Measurements from ENCODE around the gene FIGNL2. TPM values are rescaled to one million over a fixed set of nuclear protein-coding genes. Genes with fewer than 3 reads are reported as not detected.
A peak's percentile ranks its signal among the peaks of the same experiment; 100 is the strongest.

FIGNL2 gene
- total and polyA plus RNA-seq, 2 experiments from 2014 or later: 0.13 to 0.32 TPM

GRCh38 chr12:51777457-51777856 lies 71.1 kb downstream of the FIGNL2 start:
- no peak for DNase-seq
- no peak for TF ChIP-seq EZH2 (IDR thresholded peaks at IDR 0.05; ENCODE audit: insufficient read depth, poor library complexity, severe bottlenecking)
- TF ChIP-seq EZH2phosphoT487 (IDR thresholded peaks at IDR 0.05; ENCODE audit: insufficient read depth, low read depth): no peak
- 69 to 75% methylated on average over 2 of the region's 2 CpGs for WGBS, 2 experiments (ENCODE audit: low coverage in 1 of 2, low lambda C conversion rate in 2 of 2, missing lambda C conversion rate in 2 of 2)
- H3K27ac ChIP-seq: no peak overlapping the region
- no peaks in the 10 kb centered on the region for H3K9me2 ChIP-seq (ENCODE audit: insufficient read depth)
- H3K9me3 ChIP-seq (ENCODE audit: low read depth): no peaks in the 10 kb centered on the region
- H3K4me1 ChIP-seq (ENCODE audit: insufficient read depth): peaks cover 17% of the 10 kb centered on the region
- in situ Hi-C loops (cut with MboI): no loop called here
- no peak overlapping the region for H3K4me3 ChIP-seq
- H3F3A ChIP-seq (ENCODE audit: insufficient read depth): peaks cover 10% of the 10 kb centered on the region; the same call in 1 of the 2 replicates
- peaks cover 33% of the 10 kb centered on the region for H3K36me3 ChIP-seq (ENCODE audit: low read depth)
- no peaks in the 10 kb centered on the region for H3K79me2 ChIP-seq (ENCODE audit: insufficient read depth)
- H3K9ac ChIP-seq: no peak overlapping the region
- H2AFZ ChIP-seq: no peak overlapping the region
- no peak overlapping the region for H3K4me2 ChIP-seq (ENCODE audit: unreplicated experiment)
- no peaks in the 10 kb centered on the region for H4K20me1 ChIP-seq (ENCODE audit: insufficient read depth)
- H3K27me3 ChIP-seq (replicated peaks; ENCODE audit: insufficient read depth): no peaks in the 10 kb centered on the region

DNA sequence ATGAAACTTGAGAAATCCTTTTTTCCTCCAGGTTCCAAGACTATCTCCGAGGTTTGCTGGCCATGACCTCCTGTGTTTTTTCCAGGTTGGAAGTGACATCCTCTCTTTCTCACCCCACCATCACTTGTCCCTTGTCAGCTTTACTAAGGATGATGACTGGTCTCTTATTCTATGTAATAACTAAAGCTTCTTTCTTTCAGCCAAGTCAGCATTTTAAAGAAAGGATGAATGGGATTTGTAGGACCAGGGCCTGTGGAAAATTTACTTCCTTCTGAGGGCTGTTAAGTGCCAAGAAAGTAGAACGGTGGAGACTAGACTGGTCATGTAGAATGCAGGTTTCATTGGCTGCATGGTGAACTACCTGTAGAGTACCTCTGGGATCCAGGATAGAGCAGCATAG lies 73.6 kb downstream of the FIGNL2 start:
- no peak overlapping the region for H2AFZ ChIP-seq
- H3K9ac ChIP-seq: no peak overlapping the region
- no peaks in the 10 kb centered on the region for H3K9me3 ChIP-seq (ENCODE audit: low read depth)
- H4K20me1 ChIP-seq (ENCODE audit: insufficient read depth): no peaks in the 10 kb centered on the region
- TF ChIP-seq EZH2phosphoT487 (IDR thresholded peaks at IDR 0.05; ENCODE audit: insufficient read depth, low read depth) (no peak), EZH2 (IDR thresholded peaks at IDR 0.05; ENCODE audit: insufficient read depth, poor library complexity, severe bottlenecking) (no peak)
- H3K4me2 ChIP-seq (ENCODE audit: unreplicated experiment): no peak overlapping the region
- DNase-seq: no peak
- peaks cover 30% of the 10 kb centered on the region for H3K4me1 ChIP-seq (ENCODE audit: insufficient read depth)
- H3K27me3 ChIP-seq (replicated peaks; ENCODE audit: insufficient read depth): no peaks in the 10 kb centered on the region
- WGBS, 2 experiments (ENCODE audit: low coverage in 1 of 2, low lambda C conversion rate in 2 of 2, missing lambda C conversion rate in 2 of 2): 84 to 92% methylated on average over 2 of the region's 2 CpGs
- no peak overlapping the region for H3K27ac ChIP-seq
- H3K79me2 ChIP-seq (ENCODE audit: insufficient read depth): no peaks in the 10 kb centered on the region
- H3K36me3 ChIP-seq (ENCODE audit: low read depth): peaks cover 23% of the 10 kb centered on the region
- peaks cover 25% of the 10 kb centered on the region; the same call in 1 of the 2 replicates for H3F3A ChIP-seq (ENCODE audit: insufficient read depth)
- no peaks in the 10 kb centered on the region for H3K9me2 ChIP-seq (ENCODE audit: insufficient read depth)
- in situ Hi-C loops (cut with MboI): no loop called here
- H3K4me3 ChIP-seq: no peak overlapping the region

- in situ Hi-C loops (cut with MboI): no loop called here
- WGBS, 2 experiments (ENCODE audit: low coverage in 1 of 2, low lambda C conversion rate in 2 of 2, missing lambda C conversion rate in 2 of 2): 93 to 98% methylated on average over 2 of the region's 2 CpGs
- peak overlapping the region; percentile 64 for H3K27ac ChIP-seq
- no peak overlapping the region for H3K4me3 ChIP-seq
- H3F3A ChIP-seq (ENCODE audit: insufficient read depth): peaks cover 29% of the 10 kb centered on the region; the same call in 1 of the 2 replicates
- no peaks in the 10 kb centered on the region for H3K27me3 ChIP-seq (replicated peaks; ENCODE audit: insufficient read depth)
- no peaks in the 10 kb centered on the region for H3K9me3 ChIP-seq (ENCODE audit: low read depth)
- DNase-seq: peak; percentile 90
- H3K36me3 ChIP-seq (ENCODE audit: low read depth): peaks cover 39% of the 10 kb centered on the region
- H3K9me2 ChIP-seq (ENCODE audit: insufficient read depth): no peaks in the 10 kb centered on the region
- H2AFZ ChIP-seq: no peak overlapping the region
- H4K20me1 ChIP-seq (ENCODE audit: insufficient read depth): no peaks in the 10 kb centered on the region
- TF ChIP-seq EZH2phosphoT487 (IDR thresholded peaks at IDR 0.05; ENCODE audit: insufficient read depth, low read depth) (no peak), EZH2 (IDR thresholded peaks at IDR 0.05; ENCODE audit: insufficient read depth, poor library complexity, severe bottlenecking) (no peak)
- H3K4me1 ChIP-seq (ENCODE audit: insufficient read depth): peaks cover 30% of the 10 kb centered on the region
- H3K4me2 ChIP-seq (ENCODE audit: unreplicated experiment): peak overlapping the region; percentile 37
- H3K9ac ChIP-seq: no peak overlapping the region
- no peaks in the 10 kb centered on the region for H3K79me2 ChIP-seq (ENCODE audit: insufficient read depth)
Measured at GRCh38 chr12:51773145-51773869, 75.2 kb downstream of the FIGNL2 start.

- Histone ChIP-seq H3K27ac (peak overlapping the region; percentile 37), H3F3A (ENCODE audit: insufficient read depth) (peaks cover 29% of the 10 kb centered on the region; the same call in 1 of the 2 replicates), H3K79me2 (ENCODE audit: insufficient read depth) (no peaks in the 10 kb centered on the region), H3K9ac (no peak overlapping the region; the same call in 1 of the 2 replicates), H3K4me2 (ENCODE audit: unreplicated experiment) (peak overlapping the region; percentile 60), H3K36me3 (ENCODE audit: low read depth) (peaks cover 43% of the 10 kb centered on the region), H2AFZ (no peak overlapping the region), H3K9me2 (ENCODE audit: insufficient read depth) (no peaks in the 10 kb centered on the region), H3K27me3 (replicated peaks; ENCODE audit: insufficient read depth) (no peaks in the 10 kb centered on the region), H3K9me3 (ENCODE audit: low read depth) (no peaks in the 10 kb centered on the region), H4K20me1 (ENCODE audit: insufficient read depth) (no peaks in the 10 kb centered on the region), H3K4me1 (ENCODE audit: insufficient read depth) (peaks cover 24% of the 10 kb centered on the region), H3K4me3 (no peak overlapping the region)
- DNase-seq: peak; percentile 50
- WGBS, 2 experiments (ENCODE audit: low coverage in 1 of 2, low lambda C conversion rate in 2 of 2, missing lambda C conversion rate in 2 of 2): 27 to 41% methylated on average over 1 of the region's 1 CpG
- in situ Hi-C loops (cut with MboI): no loop called here
- TF ChIP-seq EZH2 (IDR thresholded peaks at IDR 0.05; ENCODE audit: insufficient read depth, poor library complexity, severe bottlenecking) (no peak), EZH2phosphoT487 (IDR thresholded peaks at IDR 0.05; ENCODE audit: insufficient read depth, low read depth) (no peak)
Measured at GRCh38 chr12:51771008-51771407, 77.5 kb downstream of the FIGNL2 start.

Other genes starting within 250 kb of the FIGNL2 start
- gene ANKRD33, start 39.4 kb upstream of the FIGNL2 start, total RNA-seq (2014; rRNA removed; shearing (Covaris generic)): not detected in 2 replicates
- gene ANKRD33, start 39.4 kb upstream of the FIGNL2 start, polyA plus RNA-seq (2016; fragmentation: Nextera tagmentation; extraction: Ambion mirVana): not detected in 2 replicates
- gene ACVRL1, start 58.8 kb upstream of the FIGNL2 start, total RNA-seq (2014; rRNA removed; shearing (Covaris generic)): 67.4 and 114 TPM in 2 replicates
- 18.9 and 19.1 TPM in 2 replicates for gene ACVRL1, start 58.8 kb upstream of the FIGNL2 start, polyA plus RNA-seq (2016; fragmentation: Nextera tagmentation; extraction: Ambion mirVana)
- 16.4 and 17.0 TPM in 2 replicates for gene ACVR1B, start 103.0 kb upstream of the FIGNL2 start, total RNA-seq (2014; rRNA removed; shearing (Covaris generic))
- 2.8 and 3.1 TPM in 2 replicates for gene ACVR1B, start 103.0 kb upstream of the FIGNL2 start, polyA plus RNA-seq (2016; fragmentation: Nextera tagmentation; extraction: Ambion mirVana)
- gene TAMALIN, start 158.2 kb upstream of the FIGNL2 start, total RNA-seq (2014; rRNA removed; shearing (Covaris generic)): 2.2 and 5.9 TPM in 2 replicates
- gene TAMALIN, start 158.2 kb upstream of the FIGNL2 start, polyA plus RNA-seq (2016; fragmentation: Nextera tagmentation; extraction: Ambion mirVana): not detected in 2 replicates
- 12.5 and 13.1 TPM in 2 replicates for gene NR4A1, start 202.7 kb upstream of the FIGNL2 start, total RNA-seq (2014; rRNA removed; shearing (Covaris generic))
- 10.2 and 11.1 TPM in 2 replicates for gene NR4A1, start 202.7 kb upstream of the FIGNL2 start, polyA plus RNA-seq (2016; fragmentation: Nextera tagmentation; extraction: Ambion mirVana)
- 113 and 139 TPM in 2 replicates for gene ATG101, start 221.3 kb upstream of the FIGNL2 start, total RNA-seq (2014; rRNA removed; shearing (Covaris generic))
- gene ATG101, start 221.3 kb upstream of the FIGNL2 start, polyA plus RNA-seq (2016; fragmentation: Nextera tagmentation; extraction: Ambion mirVana): 77.3 and 77.9 TPM in 2 replicates
- gene SMIM41, start 231.0 kb upstream of the FIGNL2 start, total RNA-seq (2014; rRNA removed; shearing (Covaris generic)): not detected in 2 replicates
- gene SMIM41, start 231.0 kb upstream of the FIGNL2 start, polyA plus RNA-seq (2016; fragmentation: Nextera tagmentation; extraction: Ambion mirVana): not detected in 2 replicates